Measurements from ENCODE around the gene CAPN8.

The CAPN8 gene

GRCh38 chr1:223702735-223703667 is 37.5 kb upstream of the CAPN8 start:
- peak; percentile 83 for DNase-seq (ENCODE audit: low spot score)

DNA sequence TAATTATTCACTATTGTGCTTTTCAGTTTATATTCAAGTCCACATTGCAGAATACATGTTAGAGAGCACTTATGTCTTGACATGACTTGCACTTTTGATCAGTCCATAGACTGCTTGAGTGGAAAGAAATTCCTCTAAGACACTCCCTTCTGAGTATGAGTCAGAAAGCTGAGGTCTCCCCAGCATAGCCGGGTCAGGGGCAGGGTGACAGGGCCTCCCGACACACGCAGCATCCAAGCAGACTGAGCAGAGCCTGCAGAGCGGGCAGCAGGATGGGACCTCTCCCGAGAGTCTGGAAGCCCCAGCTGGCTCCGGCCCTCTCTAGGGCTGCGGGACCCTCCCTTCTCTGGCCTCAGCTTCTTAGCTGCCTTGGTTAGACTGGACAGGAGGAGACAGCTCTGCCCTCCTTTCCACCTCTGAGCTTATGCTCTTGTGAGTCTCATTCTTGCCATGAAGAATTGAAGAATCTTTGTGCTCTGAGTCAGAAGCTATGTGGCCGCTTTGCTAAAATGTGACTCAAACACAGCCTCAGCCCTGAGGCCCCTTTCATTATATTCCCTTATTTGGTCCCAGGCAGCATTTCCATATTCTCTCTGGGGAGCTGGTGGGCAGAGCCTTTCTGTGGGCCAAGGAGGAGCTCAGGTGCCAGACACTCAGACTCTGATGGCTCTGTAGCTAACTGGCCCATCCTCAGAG is 35.6 kb upstream of the CAPN8 start:
- DNase-seq (ENCODE audit: low spot score), result peak; percentile 98

DNA sequence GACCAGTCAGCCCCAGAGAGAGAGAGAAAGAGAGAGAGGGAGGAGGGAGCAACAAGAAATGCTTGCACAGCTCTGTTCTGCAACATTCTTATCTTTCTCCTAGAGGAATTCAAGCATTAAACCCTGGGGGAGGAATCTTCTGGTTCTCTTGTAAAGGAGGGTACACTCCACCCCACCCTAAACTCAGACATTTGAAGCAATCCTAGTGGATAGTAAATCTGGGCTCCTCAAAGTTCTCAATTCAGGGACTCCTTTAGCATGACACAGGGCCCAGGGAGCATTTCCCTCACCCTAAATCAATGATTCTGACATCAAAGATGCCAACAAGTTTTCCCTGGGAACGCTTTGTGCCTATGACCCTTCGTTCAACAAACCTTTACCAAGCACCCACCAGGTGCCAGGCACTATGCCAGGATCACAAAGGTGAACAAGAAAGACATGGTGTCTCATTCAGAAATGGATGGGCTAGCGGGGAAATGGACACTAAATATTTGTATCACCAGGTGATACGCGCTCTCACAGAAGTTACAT is 35.0 kb upstream of the CAPN8 start:
- DNase-seq (ENCODE audit: low spot score), result peak; percentile 52

DNA sequence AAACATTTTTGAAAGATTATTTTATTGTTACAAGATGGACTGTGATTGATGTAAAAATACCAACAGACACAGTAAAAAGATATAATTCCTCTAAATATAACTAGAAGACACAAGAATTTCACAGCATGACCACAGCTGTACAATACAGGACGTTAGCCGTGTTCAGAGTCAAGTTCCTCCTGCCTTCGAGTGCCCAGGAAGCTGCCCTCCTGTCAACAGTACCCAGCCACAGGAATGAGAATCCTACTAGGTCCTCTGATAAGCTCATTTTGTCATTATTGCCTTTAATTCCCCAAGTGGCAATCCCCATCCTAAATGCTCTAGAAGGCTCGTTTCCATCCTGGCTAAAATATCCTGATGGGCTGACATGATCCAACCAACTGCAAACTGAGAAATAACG is 30.4 kb upstream of the CAPN8 start:
- no peak for DNase-seq (ENCODE audit: low spot score)

DNA sequence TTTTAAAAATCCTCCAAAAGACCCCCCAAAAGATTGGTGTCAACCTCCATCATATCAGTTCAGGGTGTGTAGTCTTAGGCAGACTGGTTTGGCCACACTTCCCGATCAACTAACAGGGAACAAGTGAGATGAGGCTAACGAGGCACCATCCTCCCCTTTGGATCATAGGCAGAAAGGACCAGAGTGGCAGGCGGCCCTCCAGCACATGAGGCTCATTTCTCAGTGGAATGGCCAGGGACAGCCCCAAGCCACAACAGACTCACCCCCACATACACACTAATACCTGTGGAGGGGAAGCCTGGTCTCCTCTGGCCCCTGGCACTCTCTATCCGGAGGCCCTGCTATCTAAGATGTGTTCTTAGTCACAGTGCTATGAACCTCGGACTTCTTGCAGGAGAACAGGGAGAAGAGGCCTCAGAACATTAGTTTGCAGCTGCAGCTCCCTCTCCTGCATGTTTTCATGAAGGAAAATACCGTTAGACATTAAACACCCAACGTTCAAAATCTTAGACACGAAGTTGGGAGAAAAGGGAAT is 29.6 kb upstream of the CAPN8 start:
- no peak for DNase-seq (ENCODE audit: low spot score)

DNA sequence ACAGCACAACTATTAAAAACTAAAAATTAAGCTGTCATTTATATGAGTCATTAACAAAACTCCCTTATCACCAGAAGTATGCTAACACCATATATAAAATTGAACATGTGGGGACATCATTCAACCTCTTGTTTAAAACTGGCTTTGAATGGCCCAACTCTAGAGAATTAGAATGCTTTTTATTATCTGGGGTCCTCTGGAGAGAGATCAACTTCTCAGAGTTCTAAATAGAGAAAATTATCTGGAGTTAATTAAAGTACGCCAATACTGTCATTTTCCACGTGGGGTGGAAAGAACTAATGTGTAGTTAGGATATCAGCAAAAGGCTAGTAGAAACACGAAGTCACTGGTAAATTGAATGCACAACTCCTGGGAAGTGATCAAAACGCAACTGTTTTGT is 25.6 kb upstream of the CAPN8 start:
- DNase-seq (ENCODE audit: low spot score), result no peak

DNA sequence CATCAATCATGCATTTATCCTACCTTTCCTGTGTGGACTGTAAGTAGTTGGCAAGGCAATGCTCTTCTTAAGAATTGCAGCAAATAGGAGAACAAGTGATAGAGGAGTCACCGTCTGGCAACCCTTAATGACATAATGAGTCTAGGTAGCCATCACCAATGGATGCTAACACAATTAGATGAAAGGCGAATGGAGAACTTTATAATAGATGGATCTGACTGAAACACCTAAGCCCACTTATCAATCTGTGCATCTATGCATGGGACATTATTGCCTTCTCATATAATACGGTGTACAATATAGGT is 18.9 kb upstream of the CAPN8 start:
- DNase-seq (ENCODE audit: low spot score), result no peak

DNA sequence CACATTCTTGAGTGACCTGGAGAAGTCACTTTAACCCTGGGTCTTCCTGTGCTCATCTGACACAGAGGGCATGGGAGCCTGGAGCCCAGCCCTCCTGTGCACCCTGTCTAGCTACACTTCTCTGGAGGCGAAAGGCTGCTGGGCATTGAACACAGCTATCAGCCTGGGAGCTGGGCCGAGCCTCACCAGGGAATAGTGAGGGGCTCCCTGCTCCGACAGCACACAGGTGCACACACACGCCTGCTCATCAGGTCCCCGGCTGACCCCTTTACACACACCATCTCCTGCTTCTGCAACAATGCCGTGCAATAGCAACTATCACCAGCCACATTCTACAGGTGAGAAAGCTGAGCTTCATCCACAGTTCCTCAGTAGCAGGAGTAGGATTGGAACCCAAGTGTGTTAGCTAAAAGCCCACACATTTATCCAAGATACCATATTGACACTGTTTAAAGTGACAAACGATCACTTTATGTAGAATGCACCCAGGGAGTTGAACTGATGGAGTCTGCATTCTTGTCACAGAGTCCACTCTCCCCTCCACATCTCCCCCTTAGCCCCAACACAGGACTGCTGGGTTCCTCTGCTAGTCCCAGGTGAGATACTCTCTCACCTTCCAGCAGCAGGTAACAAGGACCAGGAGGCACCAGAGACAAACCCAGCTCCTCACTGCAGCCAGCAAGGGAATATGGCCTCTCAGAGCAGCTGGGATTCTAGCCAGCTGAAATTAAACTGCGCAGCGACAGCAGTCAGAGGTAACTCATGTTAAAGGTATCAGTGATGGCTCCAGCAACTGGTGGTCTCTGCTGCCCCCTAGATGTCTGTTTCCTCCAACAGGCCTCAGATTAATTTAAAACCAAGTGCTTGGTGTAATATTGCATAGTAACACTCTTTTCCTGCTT is 18.3 kb upstream of the CAPN8 start:
- DNase-seq (ENCODE audit: low spot score), result peak; percentile 90

DNA sequence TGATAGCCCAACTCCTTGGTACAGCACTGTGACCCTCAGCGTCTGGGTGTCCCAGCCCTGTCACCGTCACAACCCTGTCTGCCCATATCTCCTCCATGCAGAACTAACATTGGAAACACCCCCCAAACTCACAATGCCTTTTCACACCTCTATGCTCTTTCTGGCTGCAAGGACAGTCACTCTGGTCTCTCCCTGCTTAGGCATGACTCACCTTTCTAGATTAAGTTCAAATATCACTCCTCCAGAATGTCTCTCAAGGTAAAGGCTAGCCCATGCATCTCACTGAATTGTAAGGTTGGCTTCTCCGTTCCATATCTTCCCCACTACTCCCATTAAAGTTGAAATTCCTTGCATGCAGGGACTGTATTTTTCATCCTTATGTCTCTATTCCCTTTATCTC is 17.0 kb upstream of the CAPN8 start:
- DNase-seq (ENCODE audit: low spot score), result peak; percentile 33

DNA sequence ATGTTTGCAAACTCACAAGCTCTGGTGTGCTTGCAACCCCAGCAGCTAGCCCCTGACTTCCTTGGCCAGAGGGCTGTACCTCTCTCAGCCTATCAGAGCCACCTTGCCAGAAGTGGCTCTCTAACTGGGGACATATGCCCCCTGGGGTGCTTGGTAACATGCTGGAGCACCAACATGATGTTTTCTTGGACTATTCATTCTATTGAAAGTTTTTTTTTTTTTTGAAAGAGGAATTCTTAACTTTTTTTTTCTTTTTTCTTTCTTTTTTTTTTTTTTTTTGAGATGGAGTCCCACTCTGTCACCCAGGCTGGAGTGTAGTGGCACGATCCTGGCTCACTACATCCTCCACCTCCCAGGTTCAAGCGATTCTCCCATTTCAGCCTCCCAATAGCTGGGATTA is 14.7 kb upstream of the CAPN8 start:
- no peak for DNase-seq (ENCODE audit: low spot score)

DNA sequence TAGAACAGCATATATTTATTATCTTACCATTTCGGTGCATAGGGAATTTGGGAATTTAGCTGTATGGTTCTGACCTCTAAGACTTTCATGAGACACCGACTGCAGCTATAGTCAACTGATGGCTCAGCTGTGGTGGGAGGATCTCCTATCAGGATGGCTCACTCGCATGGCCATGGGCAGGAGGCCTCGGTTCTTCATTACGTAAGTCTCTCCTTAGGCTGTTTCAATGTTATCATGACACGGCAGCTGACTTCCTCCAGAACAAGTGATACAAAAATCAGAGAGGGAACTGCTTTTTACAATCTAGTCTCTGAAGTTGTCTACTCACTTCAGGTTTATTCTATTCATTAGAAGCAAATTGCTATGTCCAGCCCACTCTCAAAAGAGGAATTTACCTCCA is 13.3 kb upstream of the CAPN8 start:
- DNase-seq (ENCODE audit: low spot score), result no peak

GRCh38 chr1:223674119-223674890 is 8.8 kb upstream of the CAPN8 start:
- no peak for DNase-seq (ENCODE audit: low spot score)

DNA sequence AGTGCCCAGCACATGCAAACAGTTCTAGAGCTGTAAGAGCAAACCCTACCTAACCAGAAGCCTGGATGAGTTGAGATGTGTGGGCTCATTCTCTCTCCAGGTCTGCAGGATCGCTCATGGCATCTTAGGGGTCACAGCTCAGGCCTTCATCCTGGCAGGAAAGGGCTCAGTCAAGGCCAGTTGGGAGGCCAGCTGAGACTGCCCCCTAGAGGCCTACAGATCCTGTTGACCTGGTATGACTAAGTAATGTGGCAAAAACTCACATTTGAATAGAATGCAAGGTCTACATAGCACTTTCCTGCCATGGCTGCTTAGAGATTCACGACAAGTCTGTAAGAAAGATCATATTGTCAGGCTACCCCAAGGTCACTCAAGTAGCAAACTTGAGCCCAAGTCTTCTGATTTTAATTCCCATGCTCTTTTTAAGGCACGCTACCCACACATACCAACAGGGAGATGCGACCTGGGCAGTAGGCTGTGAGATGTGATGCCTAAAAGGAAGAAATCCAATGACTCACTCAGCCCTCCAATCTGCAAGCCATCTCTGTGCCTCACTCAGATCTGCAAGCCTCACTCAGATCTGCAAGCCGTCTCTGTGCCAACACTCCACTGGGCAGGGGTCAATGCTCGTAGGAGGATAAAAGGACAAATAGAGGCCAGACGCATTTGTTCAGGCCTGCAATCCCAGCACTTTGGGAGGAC is 5.1 kb upstream of the CAPN8 start:
- DNase-seq (ENCODE audit: low spot score), result peak; percentile 81

- DNase-seq (ENCODE audit: low spot score), result no peak
Measured at GRCh38 chr1:223669003-223669795, 3.7 kb upstream of the CAPN8 start.

- DNase-seq (ENCODE audit: low spot score), result peak; percentile 45
Measured at GRCh38 chr1:223667484-223668182, 2.1 kb upstream of the CAPN8 start.

DNA sequence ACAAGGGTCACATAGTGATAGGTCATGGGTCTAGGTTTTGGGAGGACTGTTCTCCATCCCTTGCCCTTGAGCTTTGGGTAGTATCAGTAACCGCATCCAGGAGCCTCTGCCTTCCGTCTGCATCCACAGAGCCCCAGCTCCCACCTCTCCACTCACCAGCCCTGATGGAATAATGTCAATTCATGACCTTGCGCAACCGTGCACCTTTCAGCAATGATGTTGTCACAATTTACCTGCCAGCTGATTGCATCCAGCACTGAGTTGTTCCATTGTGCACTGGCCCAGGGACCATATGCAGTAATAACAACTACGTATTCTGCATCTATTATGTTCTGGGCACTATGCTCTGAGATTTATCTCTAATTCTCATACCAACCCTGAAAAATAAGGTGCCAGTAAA is 1.4 kb downstream of the CAPN8 start:
- DNase-seq (ENCODE audit: low spot score), result no peak

- DNase-seq (ENCODE audit: low spot score), result peak; percentile 41
Measured at GRCh38 chr1:223662943-223663342, 2.6 kb downstream of the CAPN8 start.

DNA sequence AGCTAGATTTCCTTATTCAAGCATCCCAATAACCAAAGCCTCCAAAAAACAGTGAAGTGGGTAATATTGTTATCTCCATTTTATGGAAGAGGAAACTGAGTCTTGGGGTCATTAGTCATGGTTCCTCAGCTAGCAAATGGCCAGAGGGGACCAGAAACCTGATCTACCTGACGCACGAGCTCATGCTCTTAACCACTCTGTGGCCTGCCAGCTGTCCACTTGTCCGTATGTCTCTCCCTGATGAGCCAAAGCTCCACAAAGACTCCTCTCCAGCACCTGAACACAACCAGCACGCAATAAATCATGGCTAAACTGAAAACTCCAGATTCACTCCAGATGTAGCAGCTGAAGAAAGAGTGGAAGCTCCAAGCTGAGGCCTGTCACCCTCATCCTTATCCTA is 5.8 kb downstream of the CAPN8 start:
- DNase-seq (ENCODE audit: low spot score), result no peak

GRCh38 chr1:223657978-223658377 is 7.5 kb downstream of the CAPN8 start:
- no peak for DNase-seq (ENCODE audit: low spot score)
